ENCODE measurements around the gene ABCA2.

DNA sequence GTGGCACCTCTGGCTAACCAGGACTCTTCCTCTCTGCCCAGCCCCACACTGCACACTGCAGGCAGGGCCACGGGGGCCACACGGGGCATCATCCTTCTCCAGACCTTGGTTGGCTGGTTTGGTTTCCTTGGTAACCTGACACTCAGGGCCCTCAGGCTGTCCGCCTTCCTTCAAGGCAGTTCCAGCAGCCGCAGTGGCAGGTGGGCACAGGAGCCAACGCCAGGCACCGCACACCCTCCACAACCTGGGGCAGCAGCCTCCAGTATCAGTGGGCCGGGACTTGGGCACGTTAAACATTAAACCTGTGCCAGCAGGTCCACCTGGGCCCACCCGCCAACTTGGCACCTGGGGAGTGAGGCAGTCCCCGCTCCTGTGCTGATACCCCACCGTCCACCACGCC is 16.0 kb upstream of the ABCA2 start:
- TF ChIP-seq, protein P1, sequence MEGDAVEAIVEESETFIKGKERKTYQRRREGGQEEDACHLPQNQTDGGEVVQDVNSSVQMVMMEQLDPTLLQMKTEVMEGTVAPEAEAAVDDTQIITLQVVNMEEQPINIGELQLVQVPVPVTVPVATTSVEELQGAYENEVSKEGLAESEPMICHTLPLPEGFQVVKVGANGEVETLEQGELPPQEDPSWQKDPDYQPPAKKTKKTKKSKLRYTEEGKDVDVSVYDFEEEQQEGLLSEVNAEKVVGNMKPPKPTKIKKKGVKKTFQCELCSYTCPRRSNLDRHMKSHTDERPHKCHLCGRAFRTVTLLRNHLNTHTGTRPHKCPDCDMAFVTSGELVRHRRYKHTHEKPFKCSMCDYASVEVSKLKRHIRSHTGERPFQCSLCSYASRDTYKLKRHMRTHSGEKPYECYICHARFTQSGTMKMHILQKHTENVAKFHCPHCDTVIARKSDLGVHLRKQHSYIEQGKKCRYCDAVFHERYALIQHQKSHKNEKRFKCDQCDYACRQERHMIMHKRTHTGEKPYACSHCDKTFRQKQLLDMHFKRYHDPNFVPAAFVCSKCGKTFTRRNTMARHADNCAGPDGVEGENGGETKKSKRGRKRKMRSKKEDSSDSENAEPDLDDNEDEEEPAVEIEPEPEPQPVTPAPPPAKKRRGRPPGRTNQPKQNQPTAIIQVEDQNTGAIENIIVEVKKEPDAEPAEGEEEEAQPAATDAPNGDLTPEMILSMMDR (IDR thresholded peaks at IDR 0.05) = no peak
- TF ChIP-seq POLR2AphosphoS5 (IDR thresholded peaks at IDR 0.05) (no peak), POLR2A (IDR thresholded peaks at IDR 0.05) (no peak)

Measured in breast epithelium (tissue), 3 donors.